NT2/D1 (cell line): ENCODE data around the gene CNBD2.

Source experiments
- SUZ12 ChIP-seq: IDR thresholded peaks from 2 replicates; pipeline ENCODE4 v1.6.1; 2011; ENCODE audit not compliant: insufficient read length, insufficient read depth; ENCODE audit errors: extremely low read depth
- YY1 ChIP-seq: IDR thresholded peaks from 2 replicates; pipeline ENCODE4 v1.6.1; 2011; ENCODE audit not compliant: insufficient read length, insufficient read depth

DNA sequence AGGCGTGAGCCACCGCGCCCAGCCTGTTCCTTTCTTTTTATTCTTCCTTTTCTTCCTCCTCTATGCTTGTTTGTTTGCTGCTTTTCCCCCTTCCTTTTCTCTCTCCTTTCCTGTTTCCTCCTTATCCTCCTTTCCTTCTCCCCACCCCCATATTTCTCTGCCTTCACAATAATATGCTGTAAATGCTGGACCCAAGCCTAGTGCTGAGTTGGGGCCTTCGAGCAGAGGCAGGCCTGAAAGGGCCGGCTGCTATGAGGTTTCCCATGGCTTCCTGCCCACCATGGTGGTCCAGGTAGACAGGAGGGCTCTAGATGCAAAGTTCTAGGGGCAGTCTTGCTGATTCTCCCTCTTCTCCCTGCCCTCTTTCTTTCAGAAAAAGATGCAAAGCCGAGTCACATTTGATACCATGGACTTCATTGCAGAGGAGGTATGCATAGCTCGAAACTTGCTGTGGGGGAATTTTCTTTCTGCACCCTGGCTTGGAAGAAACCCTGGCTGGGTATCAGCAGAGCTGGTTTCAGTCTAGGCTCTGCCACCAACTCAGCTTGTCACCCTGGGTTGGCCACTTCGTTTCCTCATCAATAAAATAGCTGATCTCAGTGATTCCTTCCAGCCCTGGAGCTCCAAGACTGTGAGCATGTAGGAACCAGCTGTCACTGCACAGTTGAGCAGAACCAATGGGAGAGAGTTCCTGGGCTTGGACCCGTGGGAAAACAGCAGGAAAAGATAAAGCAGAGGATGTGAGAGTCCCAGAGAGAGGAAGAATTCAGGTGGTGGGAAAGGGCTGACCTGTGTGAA, 7.4 kb downstream of the CNBD2 start:
- TF ChIP-seq YY1 (no peak), SUZ12 (no peak)
